HG03097 (cell line): ENCODE data around the gene KCNH4.

Experiments
- ATAC-seq: cut with Tn5 transposase; IDR thresholded peaks from one replicate; pipeline ENCODE4 v1.9.1; 2021; ENCODE audit not compliant: unreplicated experiment, low FRiP score

The KCNH4 gene

DNA sequence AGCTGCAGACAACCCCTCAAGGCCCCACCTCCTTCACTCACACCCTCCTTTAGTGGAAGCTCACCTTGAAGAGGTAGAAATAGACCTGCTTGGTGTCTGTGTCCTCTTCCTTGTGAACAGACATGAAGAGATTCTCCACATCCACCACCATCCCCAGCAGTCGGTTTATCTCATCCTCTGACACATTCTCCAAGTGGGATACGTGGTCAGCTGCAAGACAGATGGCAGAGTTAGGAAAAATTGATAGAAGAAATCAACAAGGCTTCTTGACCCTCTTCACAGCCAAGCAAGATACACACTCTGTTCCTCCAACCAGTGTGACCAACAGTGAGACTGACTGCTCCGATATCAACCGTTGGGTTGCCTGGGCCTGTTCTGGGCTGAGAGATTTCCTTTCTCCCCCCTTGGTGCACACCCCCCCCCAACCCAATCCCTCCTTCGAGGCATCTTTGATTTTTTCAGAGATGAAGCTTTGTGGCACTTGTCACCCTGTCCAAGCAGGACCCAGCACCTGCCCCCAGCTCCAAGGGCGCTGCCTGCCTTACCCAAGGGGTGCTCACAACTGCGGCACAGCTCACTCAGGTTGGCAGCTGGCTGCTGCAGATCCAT lies 60.7 kb downstream of the KCNH4 start:
- ATAC-seq, result no peak

DNA sequence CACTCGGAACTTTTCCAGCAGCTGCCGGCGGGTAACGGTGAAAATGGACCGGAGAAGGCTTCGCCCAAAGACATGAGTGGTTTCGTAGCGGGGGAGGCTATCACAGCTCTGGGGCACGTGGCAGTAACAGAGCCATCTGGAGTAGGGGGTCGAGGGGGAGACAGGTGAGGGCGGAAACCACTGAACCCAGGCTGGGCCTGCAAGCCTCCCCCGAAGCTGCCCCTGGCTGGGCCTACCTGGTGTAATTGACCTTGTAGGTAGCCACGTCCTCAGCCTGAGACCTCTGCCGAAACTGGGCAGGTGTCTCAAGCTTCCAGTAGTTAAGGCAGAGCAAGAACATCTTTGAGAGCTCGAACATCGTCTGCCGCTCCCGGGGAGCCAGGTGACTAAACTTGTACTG lies 61.6 kb downstream of the KCNH4 start:
- no peak for ATAC-seq

- ATAC-seq, result no peak
Measured at GRCh38 chr17:42118545-42118944, 62.4 kb downstream of the KCNH4 start.

- ATAC-seq, result no peak
Measured at GRCh38 chr17:42118126-42118510, 62.8 kb downstream of the KCNH4 start.

GRCh38 chr17:42117397-42118125 lies 63.4 kb downstream of the KCNH4 start:
- ATAC-seq, result no peak

- peak; percentile 36 for ATAC-seq
Measured at GRCh38 chr17:42116705-42117396, 64.1 kb downstream of the KCNH4 start.

GRCh38 chr17:42114118-42114517 lies 66.8 kb downstream of the KCNH4 start:
- no peak for ATAC-seq

DNA sequence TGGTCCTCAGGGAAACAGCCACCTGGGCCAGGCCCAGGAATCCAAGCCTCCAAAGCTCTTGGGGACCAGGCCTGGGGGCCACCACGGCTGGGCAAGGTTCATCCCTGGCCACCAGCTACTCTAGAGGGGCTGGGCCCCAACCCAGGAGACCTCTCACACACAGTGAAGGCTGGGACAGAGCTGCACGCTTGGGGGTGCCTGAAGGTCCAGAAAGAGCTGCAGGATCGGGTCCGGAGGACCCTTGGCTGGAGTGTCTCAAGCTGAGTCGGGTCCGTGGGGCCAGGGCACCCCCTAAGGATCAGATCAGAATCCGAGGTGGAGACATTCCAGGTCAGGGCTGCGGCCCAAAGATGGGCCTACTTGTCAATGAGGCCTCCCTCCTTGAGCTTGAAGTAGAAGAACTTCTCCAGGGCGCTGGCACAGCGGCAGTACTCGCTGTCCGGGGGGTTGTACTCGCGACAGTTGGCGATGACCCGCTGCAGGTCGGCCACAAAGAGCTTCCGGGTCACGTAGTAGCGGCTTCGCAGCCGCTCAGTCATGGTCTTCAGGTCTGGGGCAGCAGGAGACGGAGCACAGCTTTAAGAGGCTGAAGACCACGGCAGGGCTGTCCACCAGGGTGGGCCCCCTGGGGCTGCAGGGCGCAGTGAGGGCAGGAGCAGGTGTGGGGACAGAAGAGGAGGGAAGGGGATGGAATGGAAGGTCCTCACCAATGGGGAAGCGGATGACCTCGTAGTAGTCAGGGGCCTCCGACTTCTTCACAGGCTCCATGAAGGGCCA lies 67.5 kb downstream of the KCNH4 start:
- ATAC-seq, result no peak

GRCh38 chr17:42112552-42113176 lies 68.3 kb downstream of the KCNH4 start, which contains the start of gene DHX58:
DHX58 (minus strand) TSS chr17:42112714; CDS start chr17:42111892, 822 bp downstream.
- peak; percentile 47 for ATAC-seq

GRCh38 chr17:42111871-42112551 lies 68.9 kb downstream of the KCNH4 start:
- no peak for ATAC-seq

DNA sequence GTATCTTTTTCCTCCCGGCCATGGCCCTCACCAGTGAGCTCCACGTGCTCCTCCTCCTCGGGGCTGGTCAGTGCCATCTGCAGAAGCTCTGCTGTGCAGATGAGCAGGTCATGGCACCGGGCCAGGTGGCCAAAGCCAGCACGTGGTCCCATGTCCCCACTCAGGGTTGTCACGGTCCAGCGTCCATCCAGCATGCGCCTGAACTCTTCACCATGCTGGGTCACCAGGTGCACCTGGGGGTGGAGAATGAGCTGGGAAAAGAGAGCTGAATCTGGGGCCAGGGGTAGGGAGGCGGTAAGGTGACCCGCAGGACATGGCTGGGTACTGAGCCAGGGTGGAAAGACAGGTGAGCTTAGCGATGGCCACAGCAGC lies 69.7 kb downstream of the KCNH4 start:
- ATAC-seq, result no peak

DNA sequence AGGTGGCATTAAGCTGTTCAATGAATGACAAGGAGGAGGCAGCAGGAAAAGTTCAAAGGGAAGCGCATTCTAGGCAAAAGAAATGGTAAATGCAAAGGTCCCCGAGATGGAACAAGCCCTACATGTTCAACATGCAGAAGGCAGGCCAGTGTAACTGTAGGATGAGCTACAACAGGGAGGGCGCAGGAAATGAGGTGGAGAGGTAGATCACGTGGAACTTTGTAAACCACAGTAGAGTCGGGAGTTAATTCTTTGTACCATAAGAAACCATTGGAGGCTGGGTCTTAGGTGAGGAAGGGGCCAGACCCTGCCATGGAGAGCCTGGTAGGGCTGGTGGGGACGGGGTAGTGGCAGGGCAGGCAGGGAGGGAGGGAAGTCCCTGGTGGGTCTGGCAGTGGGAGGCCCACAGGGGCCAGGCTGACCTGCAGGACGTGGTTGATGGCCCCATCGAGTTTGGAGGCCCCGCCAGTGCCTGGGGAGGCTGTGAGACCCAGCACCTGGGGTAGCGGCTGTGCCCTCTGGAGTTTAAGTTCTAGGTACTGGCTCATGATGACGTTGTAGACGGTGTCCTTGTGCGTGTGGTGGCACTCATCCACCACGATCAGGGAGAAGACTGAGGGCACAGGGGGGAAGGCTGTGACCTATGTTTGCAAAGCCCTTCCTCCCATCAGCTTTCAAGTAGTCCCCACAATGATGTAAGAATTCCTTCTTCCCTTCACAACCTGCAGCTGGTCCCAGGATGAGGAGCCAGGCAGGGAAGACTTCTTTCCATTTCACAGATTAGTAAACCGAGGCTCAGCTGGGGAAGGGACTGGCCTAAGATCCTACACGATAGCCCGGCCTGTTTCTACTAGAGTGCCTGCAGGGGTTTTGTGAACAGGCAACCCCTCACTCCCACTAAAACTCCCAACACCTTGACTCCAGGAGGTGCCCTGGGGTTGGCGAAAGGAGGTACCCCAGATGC lies 70.4 kb downstream of the KCNH4 start:
- ATAC-seq, result no peak

DNA sequence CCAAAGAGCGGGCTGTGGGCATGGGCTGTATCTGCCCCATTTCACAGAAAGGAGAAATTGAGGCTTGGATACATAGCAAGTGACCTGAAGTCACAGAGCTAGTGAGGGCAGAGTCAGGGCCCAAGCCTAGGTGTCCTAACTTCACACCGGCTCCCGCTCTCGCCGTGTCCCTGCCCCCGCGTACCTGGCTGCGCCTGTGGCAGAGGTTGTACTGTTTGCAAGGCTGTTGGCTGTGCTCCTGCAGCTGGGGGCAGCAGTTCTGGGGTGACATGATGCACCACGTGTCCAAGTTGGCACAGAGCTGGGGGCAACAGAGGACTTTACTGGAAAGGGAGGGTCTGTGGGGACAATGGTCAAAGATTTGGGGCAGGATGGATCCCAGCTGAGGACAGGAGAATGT lies 71.9 kb downstream of the KCNH4 start:
- no peak for ATAC-seq

DNA sequence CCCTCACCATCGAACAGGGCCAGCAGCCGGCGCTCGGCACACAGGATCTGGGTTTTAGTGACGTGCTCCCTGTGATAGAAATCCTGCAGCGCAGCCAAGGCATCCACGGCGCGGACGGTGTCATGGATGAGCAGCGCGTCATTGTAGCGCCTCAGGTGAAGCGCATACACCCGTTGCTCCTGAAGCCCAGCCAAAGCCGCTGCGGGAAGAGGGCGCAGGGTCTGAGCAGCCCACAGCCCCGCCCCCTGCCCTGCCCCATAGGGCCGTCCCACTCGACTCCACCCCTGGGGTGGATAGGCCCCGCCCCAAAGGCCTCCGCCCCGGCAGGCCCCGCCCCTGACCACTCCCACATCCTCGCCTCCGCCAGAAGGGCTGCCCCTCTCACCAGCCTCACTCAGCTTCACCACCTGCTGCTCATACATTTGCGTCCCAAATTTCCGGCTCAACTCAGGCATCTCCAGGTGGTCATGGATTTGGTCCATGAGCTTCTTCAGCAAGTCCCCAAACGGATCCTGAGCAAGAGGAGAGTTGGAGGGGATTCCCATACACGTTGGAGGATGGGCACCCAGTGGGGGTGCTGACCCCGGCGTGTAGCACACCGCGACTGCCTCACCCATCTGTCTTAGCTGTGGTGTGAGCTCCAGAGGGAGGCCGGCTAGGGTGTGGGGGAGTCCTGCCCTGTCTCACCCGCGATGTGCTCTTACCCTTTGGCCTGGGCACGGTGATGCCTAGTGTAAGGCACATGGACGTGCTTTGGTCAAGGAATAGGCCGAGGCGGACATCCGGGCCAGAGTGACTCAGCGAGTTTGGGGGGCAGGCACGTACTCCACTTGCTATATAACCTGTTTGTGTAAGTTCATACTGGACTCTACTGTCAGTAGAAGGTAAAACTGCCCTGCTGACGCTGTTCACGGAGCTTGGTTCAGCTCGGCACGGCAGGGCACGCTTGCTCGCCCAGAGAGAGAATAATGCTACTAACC lies 73.1 kb downstream of the KCNH4 start:
- peak; percentile 58 for ATAC-seq

GRCh38 chr17:42107124-42107523 lies 73.8 kb downstream of the KCNH4 start:
- no peak for ATAC-seq
